Stimulated activated naive CD8-positive, alpha-beta T cell treated with anti-CD3 and anti-CD28 coated beads, Interleukin-15, amount 100 ng/mL, for 72 hours (primary cell): ENCODE data around the gene ELMOD1.

Experiments used
- ATAC-seq: fragments of 150-1000 bp; cut with Tn5 transposase; 2 replicates; pipeline ENCODE4 v1.10.0; 2021; ENCODE audit warnings: mild to moderate bottlenecking, moderate library complexity
- DNase-seq, 2 donors: peaks; one replicate each; pipeline ENCODE4 v3.0.0; 2021 to 2022
- H3K27ac Mint-ChIP-seq, 2 donors: one replicate each; pipeline ENCODE4 v1.8.0; 2022; ENCODE audit warnings: mild to moderate bottlenecking in 2 of 2, mixed read lengths in 2 of 2, moderate library complexity in 2 of 2
- H3K27me3 Mint-ChIP-seq: one replicate; pipeline ENCODE4 v1.8.0; 2022; ENCODE audit warnings: mixed read lengths
- H3K4me1 Mint-ChIP-seq: one replicate; pipeline ENCODE4 v1.8.0; 2022; ENCODE audit warnings: mild to moderate bottlenecking, mixed read lengths
- H3K4me3 Mint-ChIP-seq, 2 donors: one replicate each; pipeline ENCODE4 v1.8.0; 2022; ENCODE audit warnings: mild to moderate bottlenecking in 2 of 2, mixed read lengths in 2 of 2, moderate library complexity in 1 of 2
- H3K9me3 Mint-ChIP-seq, 2 donors: one replicate each; pipeline ENCODE4 v1.8.0; 2022; ENCODE audit warnings: mixed read lengths in 2 of 2

The ELMOD1 gene

DNA sequence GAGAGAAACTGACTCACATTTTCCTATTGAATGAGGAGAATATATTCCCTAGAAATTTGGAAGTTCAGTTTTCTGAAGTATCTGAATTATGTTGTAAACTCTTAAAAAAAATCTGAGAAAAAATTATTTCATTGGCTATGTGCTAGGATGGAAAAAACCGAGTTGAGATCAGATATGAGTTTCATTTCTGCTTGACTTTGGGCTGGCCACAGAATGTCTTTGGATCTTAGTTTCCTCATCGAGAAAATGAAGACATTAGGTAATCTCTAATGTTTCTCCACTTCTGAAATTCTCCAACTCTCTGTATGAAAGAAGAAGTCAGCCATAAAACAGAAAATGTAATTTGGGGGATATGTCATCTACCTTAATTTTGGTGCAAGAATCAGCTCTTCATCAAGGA is 92.1 kb downstream of the ELMOD1 start:
- DNase-seq (no peak), ATAC-seq (no peak)
- Mint-ChIP-seq H3K27ac (no peak overlapping the region), H3K4me3 (no peak overlapping the region), H3K27me3 (peaks cover 9% of the 10 kb centered on the region), H3K9me3 (no peaks in the 10 kb centered on the region), H3K4me1 (no peaks in the 10 kb centered on the region)

DNA sequence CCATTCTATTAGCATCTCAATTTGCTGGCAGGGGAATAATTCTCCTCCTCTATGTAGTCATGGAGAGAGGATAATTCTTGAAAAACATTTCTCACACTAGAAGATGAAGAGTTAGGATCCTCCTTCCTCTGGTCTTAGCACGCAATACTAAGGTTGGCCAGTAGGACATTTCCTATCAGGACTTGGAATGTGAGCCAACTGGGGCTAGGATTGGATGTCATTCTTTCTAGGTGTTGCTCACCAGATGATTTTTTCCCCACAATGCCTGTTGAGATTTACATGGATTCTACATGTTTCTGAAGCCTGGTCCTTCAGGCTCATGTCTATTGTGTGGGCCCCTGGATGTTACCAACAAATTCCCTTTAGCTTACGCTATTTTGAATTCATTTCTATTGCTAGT is 92.9 kb downstream of the ELMOD1 start:
- ATAC-seq, result no peak
- H3K9me3 Mint-ChIP-seq, result no peaks in the 10 kb centered on the region
- H3K4me3 Mint-ChIP-seq, result no peak overlapping the region
- no peak overlapping the region for H3K27ac Mint-ChIP-seq
- no peaks in the 10 kb centered on the region for H3K4me1 Mint-ChIP-seq
- DNase-seq, result no peak
- H3K27me3 Mint-ChIP-seq, result peaks cover 9% of the 10 kb centered on the region

DNA sequence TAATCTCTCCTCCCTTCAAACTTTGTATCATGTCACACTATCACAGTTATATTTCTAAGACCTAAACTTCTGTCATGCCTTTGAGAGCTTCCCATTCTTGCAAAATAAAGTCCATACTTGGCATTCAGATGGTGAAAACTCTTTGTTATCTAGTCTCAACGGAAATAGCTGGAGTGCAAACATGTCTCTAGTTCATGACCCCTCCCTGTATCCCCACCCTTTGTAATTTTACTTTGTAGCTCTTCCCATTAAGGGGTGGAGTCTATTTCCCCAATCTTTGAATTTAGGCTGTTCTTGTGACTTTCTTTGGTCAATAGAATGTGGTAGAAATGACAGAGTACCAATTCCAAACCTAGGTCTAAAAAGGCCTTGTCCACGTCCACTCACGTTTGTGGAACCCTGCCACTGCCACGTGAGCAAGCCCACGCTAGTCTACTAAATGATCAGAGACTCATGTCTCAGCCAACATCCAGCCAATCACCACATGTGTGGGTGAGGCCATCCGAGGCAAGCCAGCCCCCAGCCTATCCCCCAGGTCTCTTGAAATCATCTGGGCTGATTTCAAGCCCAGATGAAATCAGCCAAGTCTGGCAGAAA is 97.5 kb downstream of the ELMOD1 start:
- Mint-ChIP-seq H3K27me3 (peaks cover 20% of the 10 kb centered on the region), H3K9me3 (no peaks in the 10 kb centered on the region), H3K4me3 (no peak overlapping the region), H3K4me1 (no peaks in the 10 kb centered on the region), H3K27ac (peak overlapping the region in 1 of 2 donors; percentile 27)
- no peak for DNase-seq
- ATAC-seq, result no peak

DNA sequence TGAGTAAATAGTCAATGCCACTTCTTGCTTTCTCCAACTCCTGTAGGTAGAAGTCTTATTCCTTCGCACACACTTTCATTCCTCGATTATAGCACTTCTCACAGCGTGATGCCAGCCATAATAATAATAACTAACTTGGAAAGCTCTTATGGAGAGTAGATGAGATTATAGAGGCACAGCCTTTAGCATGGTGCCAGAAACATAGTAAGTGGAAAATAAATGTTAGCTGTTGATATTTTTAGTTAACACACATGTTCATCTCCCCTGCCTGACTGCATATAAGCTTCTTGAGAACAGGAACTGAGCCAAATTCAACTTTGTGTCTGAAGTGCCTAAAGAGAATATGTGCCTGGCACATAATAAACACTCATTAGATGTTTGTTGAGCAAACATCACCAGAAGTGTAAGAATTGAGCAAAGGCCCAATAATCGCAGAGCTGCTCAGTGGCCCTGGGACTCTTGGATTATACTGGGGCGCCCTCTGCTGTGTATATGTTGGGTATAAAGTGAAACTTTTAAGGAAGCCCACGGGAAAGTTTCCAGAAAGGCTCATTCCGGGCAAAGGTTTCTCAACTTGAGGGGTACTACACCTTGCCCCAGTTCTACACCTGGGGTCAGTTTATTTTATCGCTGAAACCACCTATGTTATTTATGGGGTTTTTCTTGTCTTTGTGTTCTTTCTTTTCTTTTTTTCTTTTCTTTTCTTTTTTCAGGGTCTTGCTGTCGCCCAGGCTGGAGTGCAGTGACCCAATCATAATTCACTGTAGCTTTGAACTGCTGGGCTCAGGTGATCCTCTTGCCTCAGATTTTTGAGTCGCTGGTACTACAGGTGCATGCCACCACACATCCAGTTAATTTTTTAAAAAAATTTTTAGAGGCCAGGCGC is 98.6 kb downstream of the ELMOD1 start:
- no peaks in the 10 kb centered on the region for H3K9me3 Mint-ChIP-seq
- peak overlapping the region in 1 of 2 donors; percentile 33 for H3K4me3 Mint-ChIP-seq
- peak; percentile 44 to 54 for DNase-seq
- H3K27me3 Mint-ChIP-seq, result peaks cover 20% of the 10 kb centered on the region
- peak overlapping the region in 1 of 2 donors; percentile 36 for H3K27ac Mint-ChIP-seq
- no peaks in the 10 kb centered on the region for H3K4me1 Mint-ChIP-seq
- peak; percentile 88 for ATAC-seq

DNA sequence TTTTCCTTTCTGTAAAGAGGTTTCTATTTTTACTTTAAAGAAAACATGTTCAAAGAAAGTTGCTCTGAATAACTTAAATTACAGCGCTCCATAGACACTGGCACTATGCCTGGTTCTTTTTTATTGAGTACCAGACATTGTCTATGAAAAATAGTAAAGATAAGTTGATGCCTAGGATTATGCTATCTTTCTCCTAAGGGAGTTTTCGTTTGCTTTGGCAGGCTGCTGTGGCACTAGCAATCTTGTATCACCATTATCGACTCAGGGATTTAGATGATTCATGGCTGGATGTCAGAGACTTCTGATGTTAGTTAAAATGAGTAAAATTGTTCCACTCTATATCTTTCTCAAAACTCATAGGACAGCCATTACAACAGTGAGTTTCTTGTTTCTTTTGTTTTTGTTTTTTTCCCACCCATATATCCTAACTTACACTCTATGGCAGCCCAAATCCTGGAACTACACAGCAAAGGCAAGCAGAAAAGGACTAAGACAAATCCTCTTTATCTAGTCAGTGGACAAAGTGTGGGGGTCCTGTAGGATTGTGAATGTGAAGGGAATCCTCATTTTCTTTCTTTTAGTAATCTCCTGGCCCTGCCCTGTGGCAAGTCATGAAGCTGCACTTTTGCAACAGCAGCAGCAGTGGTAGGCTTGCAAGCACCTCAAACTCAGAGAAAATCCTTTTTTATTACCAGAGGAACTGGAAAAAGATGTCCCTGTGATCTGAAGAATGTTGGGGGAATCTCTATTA is 100.2 kb downstream of the ELMOD1 start:
- ATAC-seq (no peak), DNase-seq (no peak)
- Mint-ChIP-seq H3K4me1 (no peaks in the 10 kb centered on the region), H3K9me3 (no peaks in the 10 kb centered on the region), H3K4me3 (no peak overlapping the region), H3K27ac (no peak overlapping the region), H3K27me3 (peaks cover 20% of the 10 kb centered on the region)

DNA sequence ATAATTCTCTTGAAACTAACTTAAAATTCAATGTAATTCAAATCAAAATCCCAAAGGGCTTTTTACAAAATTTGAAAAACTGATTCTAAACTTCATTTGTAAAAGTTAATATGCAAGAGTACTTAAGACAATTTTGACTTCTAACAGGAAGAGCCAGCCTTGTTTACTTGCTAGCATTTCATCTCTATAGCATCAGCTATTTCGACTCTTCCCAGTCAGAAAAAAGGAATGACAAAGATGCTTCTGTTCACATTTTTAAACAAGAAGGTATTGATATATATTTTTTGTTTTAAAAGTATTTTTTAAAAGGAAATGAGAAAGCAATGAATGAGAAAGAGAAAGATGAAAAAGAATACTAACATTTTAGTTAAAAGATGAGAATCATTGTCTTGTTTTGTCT is 104.5 kb downstream of the ELMOD1 start:
- DNase-seq (no peak), ATAC-seq (no peak)
- Mint-ChIP-seq H3K27ac (no peak overlapping the region), H3K4me1 (no peaks in the 10 kb centered on the region), H3K9me3 (no peaks in the 10 kb centered on the region), H3K4me3 (no peak overlapping the region), H3K27me3 (peaks cover 41% of the 10 kb centered on the region)

DNA sequence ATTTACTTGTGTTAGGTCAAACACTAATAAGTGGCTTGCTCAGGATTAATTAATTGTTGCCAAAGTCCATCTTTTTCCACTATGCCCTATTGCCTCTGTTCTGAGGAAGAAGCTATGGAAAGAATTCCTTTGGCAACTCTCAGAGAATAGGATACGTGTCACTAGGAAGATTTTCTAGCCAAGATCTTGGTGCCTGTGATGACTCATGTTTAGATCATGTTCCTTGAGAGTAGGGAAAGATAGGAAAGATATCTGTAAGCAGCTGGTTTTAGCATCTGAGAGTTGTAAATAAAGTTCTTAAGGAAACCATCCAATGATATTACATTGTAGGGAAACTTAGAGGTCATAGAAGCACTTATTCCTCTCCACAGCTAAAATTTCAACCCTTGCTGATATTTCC is 105.2 kb downstream of the ELMOD1 start:
- H3K27me3 Mint-ChIP-seq, result peaks cover 41% of the 10 kb centered on the region

DNA sequence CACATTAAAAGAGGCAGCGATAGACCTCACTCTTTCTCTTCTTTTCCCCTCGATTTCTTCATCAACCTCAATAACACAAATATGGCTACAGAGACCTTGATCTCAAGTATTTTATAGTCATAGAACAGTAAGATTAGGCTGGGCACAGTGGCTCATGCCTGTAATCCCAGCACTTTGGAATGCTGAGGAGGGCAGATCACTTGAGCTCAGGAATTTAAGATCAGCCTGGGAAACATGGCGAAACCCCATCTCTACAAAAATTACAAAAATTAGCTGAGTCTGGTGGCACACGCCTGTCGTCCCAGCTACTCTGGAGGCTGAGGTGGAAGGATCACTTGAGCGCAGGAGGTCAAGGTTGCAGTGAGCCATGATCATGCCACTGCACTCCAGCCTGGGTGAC is 106.3 kb downstream of the ELMOD1 start:
- Mint-ChIP-seq H3K27me3 (peaks cover 29% of the 10 kb centered on the region), H3K9me3 (no peaks in the 10 kb centered on the region), H3K4me3 (no peak overlapping the region), H3K4me1 (no peaks in the 10 kb centered on the region), H3K27ac (no peak overlapping the region)
- DNase-seq, result no peak
- ATAC-seq, result no peak

More for the DNA sequence above, 105.2 kb downstream of the ELMOD1 start:
- no peaks in the 10 kb centered on the region for H3K9me3 Mint-ChIP-seq
- no peaks in the 10 kb centered on the region for H3K4me1 Mint-ChIP-seq
- ATAC-seq (no peak), DNase-seq (no peak)
- no peak overlapping the region for H3K27ac Mint-ChIP-seq
- H3K4me3 Mint-ChIP-seq, result no peak overlapping the region

DNA sequence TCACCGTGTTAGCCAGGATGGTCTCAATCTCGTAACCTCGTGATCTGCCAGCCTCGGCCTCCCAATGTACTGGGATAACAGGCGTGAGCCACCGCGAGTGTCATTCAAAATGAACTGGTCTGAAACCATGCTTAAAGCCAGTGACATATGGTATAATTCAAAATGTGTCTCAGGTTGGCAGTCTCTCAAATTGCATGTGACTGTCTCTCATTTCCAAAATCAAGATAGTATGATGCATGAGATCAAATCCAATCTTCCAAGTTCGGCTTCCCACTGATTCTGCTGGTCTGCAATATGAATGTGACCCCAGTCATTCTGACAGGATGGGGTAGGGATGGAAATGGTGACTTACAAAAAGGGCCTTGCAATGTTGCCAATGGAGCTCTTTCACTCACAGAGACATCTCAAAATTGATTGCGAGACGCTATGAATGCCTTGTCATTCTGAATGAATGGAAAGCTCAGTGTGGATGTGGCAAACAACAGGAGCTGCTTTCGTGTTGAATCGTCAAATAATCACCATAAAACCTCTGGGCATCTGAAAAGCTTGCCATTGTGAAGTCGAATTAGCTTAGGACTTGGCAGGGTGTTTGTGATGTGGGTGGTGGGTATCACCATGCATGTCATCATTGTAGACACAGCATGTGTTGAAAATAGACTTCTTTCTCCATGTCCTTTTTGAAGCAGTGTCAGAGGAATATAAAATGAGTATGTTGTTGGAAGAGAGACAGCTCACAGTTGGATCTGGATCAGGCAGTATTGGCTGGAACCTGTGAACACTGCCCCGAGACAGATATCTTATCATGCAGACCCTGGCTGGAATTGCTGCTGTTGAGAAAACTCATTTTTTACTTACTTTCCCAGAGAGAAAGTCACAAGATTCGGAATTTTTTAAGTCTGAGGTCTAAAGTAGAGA is 108.7 kb downstream of the ELMOD1 start:
- no peak for ATAC-seq
- H3K4me1 Mint-ChIP-seq, result no peaks in the 10 kb centered on the region
- H3K9me3 Mint-ChIP-seq, result peaks cover 0 to 7% of the 10 kb centered on the region in 2 donors
- no peak overlapping the region for H3K4me3 Mint-ChIP-seq
- peaks cover 40% of the 10 kb centered on the region for H3K27me3 Mint-ChIP-seq
- no peak for DNase-seq
- H3K27ac Mint-ChIP-seq, result no peak overlapping the region

DNA sequence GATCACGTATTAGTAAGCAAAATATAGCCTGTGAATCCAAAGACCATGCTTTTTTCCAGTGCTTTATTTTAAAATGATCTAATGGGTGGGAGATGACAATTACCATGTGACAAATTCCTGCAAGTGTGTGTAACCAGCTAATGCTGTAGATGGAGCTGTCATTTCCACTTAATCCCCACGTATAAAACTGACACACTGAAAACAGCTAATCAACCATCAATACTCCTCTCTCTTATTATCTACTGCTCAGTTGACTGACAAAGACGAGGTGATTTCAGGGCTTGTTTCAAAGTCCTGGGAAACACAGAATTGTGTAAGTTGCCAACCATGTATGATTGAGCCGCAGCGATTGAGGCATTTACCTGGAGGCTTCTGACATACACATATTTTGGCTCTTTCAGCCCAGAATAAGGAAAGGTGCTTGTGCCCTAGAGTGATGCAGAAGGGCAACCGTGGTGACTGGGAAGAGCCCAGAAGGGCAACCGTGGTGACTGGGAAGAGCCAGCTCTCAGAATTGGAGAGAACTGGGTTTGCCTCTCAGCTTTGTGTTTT is 111.2 kb downstream of the ELMOD1 start:
- H3K4me1 Mint-ChIP-seq, result no peaks in the 10 kb centered on the region
- peaks cover 0 to 7% of the 10 kb centered on the region in 2 donors for H3K9me3 Mint-ChIP-seq
- H3K4me3 Mint-ChIP-seq, result no peak overlapping the region
- H3K27me3 Mint-ChIP-seq, result peaks cover 39% of the 10 kb centered on the region
- no peak for ATAC-seq
- no peak overlapping the region for H3K27ac Mint-ChIP-seq
- DNase-seq, result no peak

DNA sequence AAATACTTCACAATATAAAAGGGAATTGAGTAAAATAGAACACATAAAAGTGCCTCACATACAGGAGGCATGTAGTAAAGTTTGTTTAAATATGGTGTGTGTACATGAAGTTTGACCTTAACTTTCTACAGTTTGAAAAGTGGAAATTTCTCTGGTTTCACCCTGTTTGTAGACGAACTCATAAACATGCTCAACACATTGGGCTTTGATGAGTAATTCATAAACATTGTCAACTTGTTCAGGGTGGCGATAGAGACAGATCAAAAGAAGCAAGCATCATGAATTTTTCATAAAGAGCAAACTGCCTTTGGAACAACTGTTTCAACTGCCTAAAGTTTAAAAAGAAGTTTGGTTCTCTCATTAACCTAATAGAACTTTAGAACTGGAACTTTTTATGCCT is 111.8 kb downstream of the ELMOD1 start:
- ATAC-seq (no peak), DNase-seq (no peak)
- Mint-ChIP-seq H3K9me3 (peaks cover 0 to 7% of the 10 kb centered on the region in 2 donors), H3K4me1 (no peaks in the 10 kb centered on the region), H3K4me3 (no peak overlapping the region), H3K27ac (no peak overlapping the region), H3K27me3 (peaks cover 41% of the 10 kb centered on the region)

DNA sequence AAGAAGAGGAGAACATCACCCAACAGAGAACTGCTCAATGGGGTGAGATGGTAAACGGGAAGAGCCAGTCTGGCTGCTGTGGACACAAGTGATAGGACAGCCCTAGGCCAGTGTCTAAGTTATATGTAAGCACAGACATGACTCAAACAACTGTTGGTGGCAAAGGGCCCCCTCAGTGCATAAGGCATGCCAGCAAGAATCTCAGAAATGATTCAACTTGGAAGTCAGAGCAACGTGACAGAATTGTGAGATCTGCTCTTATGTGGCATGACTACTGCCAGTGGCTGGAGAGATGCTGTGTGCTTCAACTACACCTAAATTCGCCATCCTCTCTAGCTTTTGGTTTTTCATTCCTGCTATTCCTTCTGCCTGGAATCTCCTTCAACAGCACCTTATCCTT is 113.5 kb downstream of the ELMOD1 start:
- DNase-seq (no peak), ATAC-seq (no peak)
- Mint-ChIP-seq H3K27me3 (peaks cover 53% of the 10 kb centered on the region), H3K4me3 (no peak overlapping the region), H3K4me1 (no peaks in the 10 kb centered on the region), H3K27ac (no peak overlapping the region), H3K9me3 (peaks cover 0 to 7% of the 10 kb centered on the region in 2 donors)

DNA sequence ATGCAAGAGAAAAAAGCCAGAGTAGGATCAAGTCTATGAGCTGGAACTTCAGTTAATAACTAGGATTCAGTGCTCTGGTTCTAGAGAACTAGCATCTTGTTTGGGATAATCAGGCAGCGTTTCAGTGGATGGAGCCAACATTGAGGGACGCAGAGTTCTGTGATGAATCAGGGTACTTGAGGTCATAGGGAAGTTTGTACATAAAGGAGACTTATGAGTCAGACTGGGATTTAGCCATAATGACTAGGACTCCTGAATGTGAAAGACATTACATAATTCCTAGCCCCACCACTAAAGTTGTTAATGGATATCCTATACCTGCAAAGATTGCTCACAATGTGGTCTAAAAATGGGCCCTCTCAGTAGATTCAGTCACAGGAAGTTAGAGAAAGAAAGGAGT is 114.1 kb downstream of the ELMOD1 start:
- Mint-ChIP-seq H3K9me3 (peaks cover 0 to 7% of the 10 kb centered on the region in 2 donors), H3K4me1 (no peaks in the 10 kb centered on the region), H3K4me3 (no peak overlapping the region), H3K27ac (no peak overlapping the region), H3K27me3 (peaks cover 53% of the 10 kb centered on the region)
- no peak for DNase-seq
- no peak for ATAC-seq

DNA sequence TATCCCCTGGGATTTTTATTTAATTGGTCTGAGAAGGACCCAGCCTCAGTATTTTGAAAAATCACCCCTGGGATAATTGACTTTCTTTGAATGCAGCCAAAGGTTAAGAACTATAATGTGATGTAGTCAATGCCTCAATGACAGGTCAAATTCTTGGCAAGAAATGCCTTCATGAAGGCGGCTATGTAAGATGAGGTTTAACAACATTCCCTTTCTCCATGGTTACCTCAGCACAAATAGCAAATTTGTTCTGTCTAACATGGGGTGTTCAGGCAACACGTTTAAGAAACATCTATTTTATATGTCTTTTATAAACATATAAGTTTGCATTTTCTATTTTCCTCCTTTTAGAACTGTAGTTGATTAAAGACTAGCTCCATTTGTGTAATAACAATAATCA is 115.6 kb downstream of the ELMOD1 start:
- Mint-ChIP-seq H3K4me3 (no peak overlapping the region), H3K4me1 (no peaks in the 10 kb centered on the region), H3K27me3 (peaks cover 60% of the 10 kb centered on the region), H3K27ac (no peak overlapping the region), H3K9me3 (peaks cover 0 to 7% of the 10 kb centered on the region in 2 donors)
- ATAC-seq (no peak), DNase-seq (no peak)

DNA sequence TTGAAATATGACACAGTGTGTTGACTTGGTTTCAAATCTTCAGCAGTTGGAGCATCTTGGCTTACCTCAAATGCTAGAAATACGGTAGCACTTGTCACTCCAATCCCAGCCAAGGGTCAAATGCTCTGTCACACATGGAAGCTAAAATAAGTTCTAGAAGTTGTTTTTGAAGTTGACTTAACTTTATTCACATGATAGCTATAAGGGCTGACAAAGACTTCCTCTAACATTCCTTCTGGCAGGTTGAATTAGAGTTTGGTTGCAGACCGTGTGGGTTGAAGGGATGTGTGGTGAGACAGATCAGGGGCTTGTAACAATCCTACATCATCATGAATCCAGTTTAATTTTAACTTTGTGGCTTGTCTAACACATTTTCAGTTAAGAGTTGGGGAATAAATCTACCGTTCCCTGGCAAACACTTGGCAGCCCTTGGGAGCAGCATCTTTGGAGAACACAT is 116.3 kb downstream of the ELMOD1 start:
- H3K9me3 Mint-ChIP-seq, result peaks cover 0 to 7% of the 10 kb centered on the region in 2 donors
- DNase-seq (no peak), ATAC-seq (no peak)
- H3K4me1 Mint-ChIP-seq, result no peaks in the 10 kb centered on the region
- no peak overlapping the region for H3K27ac Mint-ChIP-seq
- peaks cover 67% of the 10 kb centered on the region for H3K27me3 Mint-ChIP-seq
- H3K4me3 Mint-ChIP-seq, result no peak overlapping the region
